Effector CD8-positive, alpha-beta T cell (primary cell): ENCODE measurements around the gene SYTL1.
A peak's percentile ranks its signal among the peaks of the same experiment; 100 is the strongest.

ENCODE experiments used
- DNase-seq: peaks from one replicate; lab custom pipeline; 2025; lab: John Stamatoyannopoulos, UW

SYTL1 gene

GRCh38 chr1:27346991-27347624, 5.3 kb downstream of the SYTL1 start:
- no peak for DNase-seq

GRCh38 chr1:27348861-27349783, 7.3 kb downstream of the SYTL1 start:
- peak; percentile 20 for DNase-seq

DNA sequence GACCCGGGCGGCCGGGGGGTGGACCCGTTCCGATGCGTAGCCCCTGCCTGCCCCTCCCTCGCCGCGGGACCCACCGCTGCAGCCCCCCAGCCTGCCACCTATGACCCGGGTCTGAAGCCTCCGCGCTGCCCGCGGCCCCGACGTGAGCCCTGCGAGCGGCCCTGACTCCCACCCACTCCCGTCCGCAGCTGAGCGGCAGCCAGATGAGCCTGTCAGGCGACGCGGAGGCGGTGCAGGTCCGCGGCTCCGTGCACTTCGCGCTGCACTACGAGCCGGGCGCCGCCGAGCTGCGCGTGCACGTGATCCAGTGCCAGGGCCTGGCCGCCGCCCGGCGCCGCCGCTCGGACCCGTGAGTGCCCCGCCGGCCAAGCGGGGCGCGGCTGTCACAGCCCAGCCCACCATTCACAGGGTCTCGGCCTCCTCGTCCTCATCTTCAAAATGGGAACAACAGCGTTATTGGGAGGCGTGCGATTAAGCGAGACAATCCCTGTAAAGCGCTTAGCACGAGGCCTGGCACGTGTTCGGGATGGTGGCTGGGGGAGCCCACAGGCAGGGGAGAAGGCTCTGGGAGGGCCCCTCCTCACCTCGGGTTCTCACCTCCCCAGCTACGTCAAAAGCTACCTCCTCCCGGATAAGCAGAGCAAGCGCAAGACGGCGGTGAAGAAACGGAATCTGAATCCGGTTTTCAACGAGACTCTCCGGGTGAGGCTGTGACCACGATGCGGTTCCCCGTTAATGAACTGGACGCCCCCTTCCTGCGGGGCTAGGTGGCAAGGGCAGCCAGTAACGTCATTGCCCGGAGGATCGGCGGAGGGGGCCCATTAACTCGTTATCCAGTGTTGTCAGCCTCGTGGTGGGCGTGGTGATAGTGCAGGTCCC, 8.2 kb downstream of the SYTL1 start:
- no peak for DNase-seq

- no peak for DNase-seq
Measured at GRCh38 chr1:27350663-27351540, 9.1 kb downstream of the SYTL1 start.

DNA sequence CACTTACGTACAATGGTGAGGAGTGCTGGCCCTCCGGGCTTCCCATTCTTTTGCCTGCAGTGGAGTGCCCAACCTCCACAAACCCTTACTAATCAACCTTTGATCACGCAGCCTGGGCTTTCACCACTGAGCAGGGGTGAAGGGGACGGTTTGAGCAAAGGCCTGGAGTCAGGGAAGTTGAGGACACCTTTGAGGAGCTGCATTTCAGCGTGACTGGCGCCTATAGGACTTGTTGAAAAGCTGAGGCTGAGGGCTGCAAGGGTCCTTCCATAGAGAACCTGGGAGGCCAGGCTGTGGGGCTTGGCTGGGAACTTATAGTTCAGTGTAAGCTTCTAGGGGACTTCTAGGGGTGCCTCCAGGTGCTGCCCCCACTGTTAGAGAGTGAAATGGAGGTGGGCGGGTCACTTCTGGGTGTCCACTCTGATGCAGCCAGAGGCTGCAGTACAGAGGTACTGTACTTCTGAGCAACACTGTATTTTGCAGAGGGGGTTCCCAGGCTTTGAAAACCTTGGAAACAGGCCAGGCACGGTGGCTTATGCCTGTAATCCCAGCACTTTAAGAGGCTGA, 9.8 kb downstream of the SYTL1 start:
- DNase-seq: no peak

DNA sequence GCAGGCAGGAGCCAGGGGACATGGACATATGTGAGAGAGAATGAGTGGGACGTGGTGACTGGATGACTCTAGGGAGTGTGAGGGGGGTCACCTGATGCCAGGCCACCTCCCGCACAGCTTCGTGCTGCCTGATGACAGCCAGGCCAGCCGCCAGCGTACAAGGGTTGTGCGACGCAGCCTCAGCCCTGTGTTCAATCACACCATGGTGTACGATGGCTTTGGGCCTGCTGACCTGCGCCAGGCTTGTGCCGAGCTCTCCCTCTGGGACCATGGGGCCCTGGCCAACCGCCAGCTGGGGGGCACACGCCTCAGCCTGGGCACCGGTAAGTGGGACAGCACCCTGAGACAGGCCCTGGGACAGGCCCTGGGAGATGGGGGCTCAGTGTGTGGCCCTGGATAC, 11.3 kb downstream of the SYTL1 start:
- DNase-seq: no peak

DNA sequence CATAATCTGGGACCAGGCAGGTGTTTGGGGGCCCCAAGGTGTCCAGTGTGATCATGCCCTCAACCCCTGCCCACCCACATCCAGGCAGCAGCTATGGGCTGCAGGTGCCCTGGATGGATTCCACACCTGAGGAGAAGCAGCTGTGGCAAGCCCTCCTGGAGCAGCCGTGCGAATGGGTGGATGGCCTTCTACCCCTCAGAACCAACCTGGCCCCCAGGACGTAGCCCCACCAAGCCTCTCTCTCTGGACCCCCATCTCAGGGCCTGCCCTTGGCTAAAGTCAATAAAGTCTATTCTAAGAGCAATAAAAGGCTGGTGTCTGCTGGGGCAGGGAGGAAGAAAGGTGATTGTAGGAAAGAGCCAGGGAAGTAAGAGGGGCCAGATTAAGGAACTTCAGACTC, 11.8 kb downstream of the SYTL1 start:
- DNase-seq: no peak

DNA sequence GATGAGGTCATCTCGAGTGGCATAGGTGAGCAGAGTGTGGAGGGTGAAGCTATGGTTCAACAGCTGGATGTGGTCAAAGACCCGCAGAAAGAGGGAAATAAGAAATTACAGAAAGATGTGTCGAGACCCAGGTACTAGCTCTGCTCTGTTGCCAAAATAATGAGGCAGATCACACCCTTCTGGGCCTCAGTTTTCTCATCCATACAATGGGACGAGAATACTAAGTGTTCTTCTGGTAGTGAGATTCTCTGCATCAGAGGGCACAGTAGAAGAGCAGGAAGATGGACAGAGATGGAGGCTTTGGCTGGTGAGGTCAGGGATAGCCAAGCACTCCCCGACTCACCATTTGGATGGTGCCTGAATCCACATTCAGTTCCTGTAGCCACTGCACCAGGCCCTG, 13.9 kb downstream of the SYTL1 start:
- no peak for DNase-seq

DNA sequence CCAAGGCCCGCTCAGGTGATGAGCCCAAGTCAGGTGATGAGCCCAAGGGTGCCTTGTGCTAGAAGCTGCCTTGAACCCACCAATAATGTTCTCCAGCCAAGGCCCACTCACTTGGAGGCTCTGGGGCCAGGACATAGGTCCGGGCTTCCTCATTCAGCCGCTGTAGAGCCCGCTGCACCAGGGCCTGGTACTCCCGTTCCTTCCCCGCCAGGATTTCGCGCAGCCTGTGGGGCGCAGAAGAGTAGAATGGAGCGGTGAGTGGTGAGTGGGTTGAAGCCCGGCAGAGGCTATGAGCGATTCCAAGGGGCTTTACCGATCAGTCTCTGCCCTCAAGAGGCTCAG, 14.4 kb downstream of the SYTL1 start:
- no peak for DNase-seq

GRCh38 chr1:27356619-27357280, 14.9 kb downstream of the SYTL1 start:
- DNase-seq: no peak

- DNase-seq: peak; percentile 73
Measured at GRCh38 chr1:27357281-27358037, 15.6 kb downstream of the SYTL1 start.

GRCh38 chr1:27358038-27358927, 16.5 kb downstream of the SYTL1 start:
- no peak for DNase-seq

- DNase-seq: no peak
Measured at GRCh38 chr1:27358928-27359313, 17.1 kb downstream of the SYTL1 start.

DNA sequence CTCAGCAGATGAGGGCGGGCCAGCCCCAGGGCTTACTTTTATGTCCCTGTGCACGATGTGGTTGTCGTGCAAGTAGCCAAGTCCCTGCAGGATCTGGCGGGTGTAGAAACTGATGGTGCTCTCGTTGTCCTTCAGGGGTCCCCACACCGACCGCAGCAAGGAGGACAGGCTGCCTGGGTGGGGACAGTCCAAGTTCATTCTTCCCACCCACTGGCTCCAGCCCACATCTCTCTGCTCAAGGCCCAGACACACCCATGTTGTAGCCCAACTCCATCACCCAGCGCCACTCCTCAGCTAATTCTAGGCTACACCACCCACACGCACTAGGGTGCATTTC, 18.0 kb downstream of the SYTL1 start:
- DNase-seq: no peak

DNA sequence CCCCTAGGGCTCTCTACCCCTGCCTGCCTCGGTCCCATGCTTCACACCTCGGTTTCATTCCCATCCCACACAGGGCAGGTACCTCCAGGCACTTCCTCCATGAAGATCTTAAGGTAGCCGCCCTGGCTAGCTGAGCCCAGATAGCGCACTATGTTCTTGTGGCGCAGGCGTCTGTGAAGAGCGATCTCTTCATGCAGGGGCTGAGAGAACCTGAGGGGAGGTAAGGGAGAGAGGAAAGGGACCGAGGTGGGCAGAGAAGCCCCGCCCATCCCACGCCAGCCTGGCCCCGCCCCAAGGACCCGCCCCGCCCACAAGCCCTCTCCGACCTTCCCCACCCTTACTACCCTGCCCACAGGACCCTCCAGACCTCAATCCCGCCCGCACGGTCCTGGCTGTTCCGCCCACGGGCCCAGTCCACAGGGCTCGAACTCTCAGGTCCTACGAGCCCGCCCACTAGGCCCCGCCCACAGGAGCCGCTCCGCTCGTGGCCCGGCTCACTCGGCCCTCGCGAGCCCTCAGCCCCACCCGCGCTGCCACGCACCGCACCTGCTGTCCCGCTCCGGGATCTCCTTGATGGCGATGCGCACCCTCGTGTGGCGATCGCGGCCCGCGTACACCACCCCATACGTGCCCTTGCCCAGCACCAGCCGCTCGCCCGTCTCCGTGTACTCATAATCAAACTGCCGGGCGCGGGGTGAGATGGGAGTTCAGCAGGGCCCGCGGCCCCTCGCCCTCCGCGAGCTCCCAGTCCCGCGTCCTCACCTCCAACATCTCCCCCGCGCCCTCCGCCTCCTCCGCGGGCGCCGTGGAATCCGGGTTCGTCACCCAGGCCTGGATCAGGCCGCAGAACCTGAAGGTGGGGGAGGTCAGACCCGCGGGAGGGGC, 18.6 kb downstream of the SYTL1 start:
- peak; percentile 44 for DNase-seq

DNA sequence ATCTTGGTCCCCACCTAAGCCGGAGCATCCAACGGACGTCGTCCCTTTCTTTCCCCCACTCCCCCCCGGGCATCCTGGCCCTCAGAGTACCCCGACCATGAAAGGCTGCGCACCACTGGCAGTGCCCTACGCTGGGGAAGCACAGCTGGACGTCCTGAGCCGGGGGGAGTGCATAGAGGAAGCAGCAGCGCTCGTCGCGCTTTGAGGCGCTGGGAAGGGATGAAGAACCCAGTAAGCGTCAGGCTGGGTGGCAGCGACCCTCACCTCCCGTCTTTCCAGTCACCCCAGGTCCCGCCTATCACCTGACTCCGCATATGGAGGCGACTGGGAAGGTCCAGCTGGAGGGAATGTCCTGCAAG, 19.2 kb downstream of the SYTL1 start:
- no peak for DNase-seq

- DNase-seq: no peak
Measured at GRCh38 chr1:27361553-27361952, 19.7 kb downstream of the SYTL1 start.
